SK-N-SH (cell line): ENCODE measurements around the gene PERCC1. TPM values are rescaled to one million over a fixed set of nuclear protein-coding genes. Genes with fewer than 3 reads are reported as not detected.
"Not testable (repeated sequence)": the region's sequence is repeated elsewhere in the genome, so short reads cannot be mapped to it uniquely, and the experiment has no call there.

Experiments
- CTCF ChIA-PET: fragments of 300-600, 350-600 bp; formaldehyde crosslinking; extraction: SDS; loops from one replicate; lab custom pipeline; 2021; lab: Yijun Ruan, JAX
- POLR2A ChIA-PET: fragments of 350-600 bp; sonication (Branson Sonifier 250); formaldehyde crosslinking; extraction: SDS; loops from one replicate; lab custom pipeline; 2020; ENCODE audit warnings: antibody characterized with exemption, inconsistent platforms; lab: Yijun Ruan, JAX
- DNase-seq: peaks from one replicate; pipeline ENCODE4 v3.0.0; 2012
- H2AFZ ChIP-seq: fragments of 200-600 bp; sonication (generic); 2 replicates; pipeline ENCODE4 v1.8.1; 2016; ENCODE audit warnings: antibody characterized with exemption, mild to moderate bottlenecking, low read depth
- H3F3A ChIP-seq: fragments of 200-600 bp; sonication (generic); replicated peaks from 2 replicates; pipeline ENCODE3; 2016; ENCODE audit warnings: antibody characterized with exemption, mild to moderate bottlenecking; ENCODE audit not compliant: insufficient read depth
- H3K27ac ChIP-seq, 2 experiments: fragments of 200-500 bp in 1 of 2; fragments of 200-600 bp in 1 of 2; sonication (Bioruptor generic) in 1 of 2; sonication (generic), shearing (Covaris generic) in 1 of 2; 2 replicates each; pipeline versions ENCODE4 v1.5.1 to v1.6.1; 2014 to 2016; ENCODE audit warnings: low read depth in 2 of 2, inconsistent platforms in 1 of 2, low read length in 1 of 2, mild to moderate bottlenecking in 1 of 2, mixed read lengths in 1 of 2
- H3K27me3 ChIP-seq: fragments of 200-600 bp; sonication (generic), shearing (Covaris generic); 2 replicates; pipeline ENCODE4 v1.6.1; 2016; ENCODE audit warnings: mixed run types; ENCODE audit not compliant: insufficient read depth
- H3K36me3 ChIP-seq, 2 experiments: fragments of 200-500 bp in 1 of 2; fragments of 200-600 bp in 1 of 2; sonication (Bioruptor generic) in 1 of 2; sonication (generic) in 1 of 2; replicated peaks in 1 of 2; 2 replicates each; pipeline versions ENCODE3 to v1.5.1; 2014 to 2016; ENCODE audit warnings: low read length in 1 of 2, mild to moderate bottlenecking in 1 of 2; ENCODE audit not compliant: insufficient read depth in 2 of 2, control insufficient read depth in 1 of 2
- H3K4me1 ChIP-seq, 2 experiments: fragments of 200-500 bp in 1 of 2; fragments of 200-600 bp in 1 of 2; sonication (Bioruptor generic) in 1 of 2; sonication (generic), shearing (Covaris generic) in 1 of 2; 2 replicates each; pipeline versions ENCODE4 v1.5.1 to v1.6.1; 2014 to 2016; ENCODE audit warnings: low read depth in 1 of 2, low read length in 1 of 2, mixed run types in 1 of 2; ENCODE audit not compliant: insufficient read depth in 2 of 2, control insufficient read depth in 1 of 2
- H3K4me2 ChIP-seq: fragments of 200-600 bp; sonication (generic), shearing (Covaris generic); 2 replicates; pipeline ENCODE4 v1.6.1; 2017; ENCODE audit warnings: mixed run types
- H3K4me3 ChIP-seq, 2 experiments: fragments of 200-500 bp in 1 of 2; fragments of 200-600 bp in 1 of 2; sonication (Bioruptor generic) in 1 of 2; sonication (generic), shearing (Covaris generic) in 1 of 2; 2 replicates each; pipeline versions ENCODE4 v1.5.1 to v1.8.1; 2014 to 2016; ENCODE audit warnings: low read depth in 2 of 2, inconsistent platforms in 1 of 2, low read length in 1 of 2, mild to moderate bottlenecking in 1 of 2, mixed read lengths in 1 of 2, moderate library complexity in 1 of 2
- H3K79me2 ChIP-seq: fragments of 200-600 bp; sonication (generic); 2 replicates; pipeline ENCODE4 v1.8.1; 2017; ENCODE audit warnings: mild to moderate bottlenecking; ENCODE audit not compliant: insufficient read depth
- H3K9ac ChIP-seq: fragments of 200-600 bp; sonication (generic); 2 replicates; pipeline ENCODE4 v1.6.1; 2017; ENCODE audit warnings: mixed run types
- H3K9me2 ChIP-seq: fragments of 200-600 bp; sonication (generic); 2 replicates; pipeline ENCODE4 v1.6.1; 2017; ENCODE audit warnings: mixed run types
- H3K9me3 ChIP-seq: fragments of 200-600 bp; sonication (generic); 2 replicates; pipeline ENCODE4 v1.6.1; 2017; ENCODE audit warnings: mixed run types, mild to moderate bottlenecking, moderate library complexity
- H4K20me1 ChIP-seq: fragments of 200-600 bp; sonication (generic); 2 replicates; pipeline ENCODE4 v1.6.1; 2017; ENCODE audit warnings: mild to moderate bottlenecking, mixed run types; ENCODE audit not compliant: insufficient read depth
- FOSL2 ChIP-seq: IDR thresholded peaks from 2 replicates; pipeline ENCODE4 v1.4.0; 2012; ENCODE audit warnings: low read depth, mild to moderate bottlenecking, moderate library complexity, borderline replicate concordance
- JUND ChIP-seq: IDR thresholded peaks from 2 replicates; pipeline ENCODE4 v1.4.0; 2012
- SMC3 ChIP-seq: IDR thresholded peaks from 2 replicates; pipeline ENCODE4 v1.6.1; 2012; ENCODE audit warnings: low read depth, low read length, improper control_type of control experiment
- TCF12 ChIP-seq: IDR thresholded peaks from 2 replicates; pipeline ENCODE4 v1.4.0; 2012
- WGBS: methylation state at CpG from one replicate; pipeline ENCODE4 v1.1.6; 2017; ENCODE audit warnings: low lambda C conversion rate; 5-methylcytosine and 5-hydroxymethylcytosine counted together
- polyA plus RNA-seq, 3 experiments: library from polyadenylated mRNA; depleted of rRNA; stranded (reverse); fragments of >200 nt; gene quantifications; 2 replicates each; pipeline ENCODE4 v1.2.3, GENCODE V29; 2012
- TF ChIP-seq, protein P1 (sequence below): IDR thresholded peaks from 2 replicates; pipeline ENCODE4 v1.4.0; 2012; ENCODE audit warnings: low read depth

The PERCC1 gene
- polyA plus RNA-seq, 1 of the 3 experiments (the other 2 are of a cell fraction), result not detected

GRCh38 chr16:1478937-1479336, 48.1 kb downstream of the PERCC1 start:
- WGBS, result 74% methylated on average over 9 of the region's 9 CpGs
- DNase-seq, H3K9me3 ChIP-seq, H4K20me1 ChIP-seq, H3K9ac ChIP-seq, H3K4me3 ChIP-seq, H2AFZ ChIP-seq, H3F3A ChIP-seq, H3K36me3 ChIP-seq, H3K27ac ChIP-seq, CTCF ChIA-PET, H3K9me2 ChIP-seq, H3K27me3 ChIP-seq, H3K4me2 ChIP-seq, POLR2A ChIA-PET: not testable (repeated sequence)
- H3K4me1 ChIP-seq, result peaks cover 1 to 11% of the 10 kb centered on the region in 2 experiments; a peak in 2 of 4 replicates
- H3K79me2 ChIP-seq, result peaks cover 14% of the 10 kb centered on the region

GRCh38 chr16:1481906-1482835, 51.3 kb downstream of the PERCC1 start:
- no peaks in the 10 kb centered on the region for H3K9me2 ChIP-seq
- no peak overlapping the region for H3K9ac ChIP-seq
- H3K27me3 ChIP-seq, result no peaks in the 10 kb centered on the region
- H3K4me3 ChIP-seq, result no peak overlapping the region
- no peak overlapping the region for H3K27ac ChIP-seq
- no peaks in the 10 kb centered on the region for H3F3A ChIP-seq
- CTCF ChIA-PET, result interaction anchor here (1.6 kb wide), 1 partner anchor 10 kb away, joined by 3 read pairs; the partner anchor contains the start of gene TELO2
- no peaks in the 10 kb centered on the region for H3K79me2 ChIP-seq
- no peaks in the 10 kb centered on the region for H3K36me3 ChIP-seq
- 72% methylated on average over 22 of the region's 28 CpGs for WGBS
- TF ChIP-seq SMC3, result no peak
- no peak for TF ChIP-seq JUND
- TF ChIP-seq, protein P1, sequence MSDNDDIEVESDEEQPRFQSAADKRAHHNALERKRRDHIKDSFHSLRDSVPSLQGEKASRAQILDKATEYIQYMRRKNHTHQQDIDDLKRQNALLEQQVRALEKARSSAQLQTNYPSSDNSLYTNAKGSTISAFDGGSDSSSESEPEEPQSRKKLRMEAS, result no peak
- TF ChIP-seq FOSL2, result no peak
- TF ChIP-seq TCF12, result no peak
- TF ChIP-seq, all 33 proteins: peak for 0
- Histone ChIP-seq H3K4me2 (no peak overlapping the region), H3K9me3 (no peaks in the 10 kb centered on the region), H2AFZ (no peak overlapping the region), H3K4me1 (peaks cover 0 to 4% of the 10 kb centered on the region in 2 experiments; a peak in 1 of 4 replicates), H4K20me1 (no peaks in the 10 kb centered on the region)
- POLR2A ChIA-PET, result no interaction called here
- no peak for DNase-seq

Other genes with a start within 250 kb of the PERCC1 start
- gene TPSG1, start 205.8 kb upstream of the PERCC1 start, polyA plus RNA-seq (2012; rRNA removed), result not detected in 2 replicates
- gene TPSB2, start 200.9 kb upstream of the PERCC1 start, polyA plus RNA-seq (2012; rRNA removed), result not detected in 2 replicates
- gene TPSAB1, start 190.4 kb upstream of the PERCC1 start, polyA plus RNA-seq (2012; rRNA removed), result not detected in 2 replicates
- not detected in 2 replicates for gene TPSD1, start 175.0 kb upstream of the PERCC1 start, polyA plus RNA-seq (2012; rRNA removed)
- gene UBE2I, start 121.4 kb upstream of the PERCC1 start, polyA plus RNA-seq (2012; rRNA removed), result 107 and 113 TPM in 2 replicates
- gene BAIAP3, start 97.4 kb upstream of the PERCC1 start, polyA plus RNA-seq (2012; rRNA removed), result 1.1 and 2.0 TPM in 2 replicates
- gene TSR3, start 79.2 kb upstream of the PERCC1 start, polyA plus RNA-seq (2012; rRNA removed), result 67.6 and 87.3 TPM in 2 replicates
- 113 and 114 TPM in 2 replicates for gene GNPTG, start 79.1 kb upstream of the PERCC1 start, polyA plus RNA-seq (2012; rRNA removed)
- gene UNKL, start 16.4 kb upstream of the PERCC1 start, polyA plus RNA-seq (2012; rRNA removed), result 16.3 and 16.4 TPM in 2 replicates
- 47.6 and 51.9 TPM in 2 replicates for gene UQCC4, start 10.3 kb upstream of the PERCC1 start, polyA plus RNA-seq (2012; rRNA removed)
- gene CCDC154, start 13.5 kb downstream of the PERCC1 start, polyA plus RNA-seq (2012; rRNA removed), result 0.35 and 0.41 TPM in 2 replicates
- 22.7 and 44.3 TPM in 2 replicates for gene CLCN7, start 44.0 kb downstream of the PERCC1 start, polyA plus RNA-seq (2012; rRNA removed)
- not detected in 2 replicates for gene PTX4, start 57.9 kb downstream of the PERCC1 start, polyA plus RNA-seq (2012; rRNA removed)
- gene TELO2, start 62.3 kb downstream of the PERCC1 start, polyA plus RNA-seq (2012; rRNA removed), result 19.1 and 24.2 TPM in 2 replicates
- gene TMEM204, start 102.6 kb downstream of the PERCC1 start, polyA plus RNA-seq (2012; rRNA removed), result 2.1 and 2.3 TPM in 2 replicates
- 13.5 and 19.3 TPM in 2 replicates for gene IFT140, start 181.0 kb downstream of the PERCC1 start, polyA plus RNA-seq (2012; rRNA removed)
- gene CRAMP1, start 181.3 kb downstream of the PERCC1 start, polyA plus RNA-seq (2012; rRNA removed), result 7.6 and 9.5 TPM in 2 replicates
- gene JPT2, start 247.2 kb downstream of the PERCC1 start, polyA plus RNA-seq (2012; rRNA removed), result 36.9 and 67.4 TPM in 2 replicates